K562 (cell line): ENCODE results near the gene WDR46. TPM values are rescaled to one million over a fixed set of nuclear protein-coding genes. Genes with fewer than 3 reads are reported as not detected.

Experiments used
- CC2D1A ChIP-seq: fragments of 450-650 bp; IDR thresholded peaks from 2 replicates; pipeline ENCODE4 v1.6.1; 2017; ENCODE audit warnings: mild to moderate bottlenecking
- CHD7 ChIP-seq: fragments of 200-600 bp; sonication (generic); IDR thresholded peaks from one replicate; pipeline ENCODE4 v1.6.1; 2012; ENCODE audit warnings: mild to moderate bottlenecking, low read depth, low read length, inconsistent platforms
- DIDO1 ChIP-seq: fragments of 450-650 bp; IDR thresholded peaks from 2 replicates; pipeline ENCODE4 v1.6.1; 2016; ENCODE audit warnings: low read depth, missing biosample characterization, missing genetic modification characterization
- EGR1 ChIP-seq: fragments of 450-650 bp; conservative IDR thresholded peaks from 2 replicates; pipeline ENCODE4 v1.6.1; 2017; ENCODE audit warnings: mild to moderate bottlenecking
- HCFC1 ChIP-seq: IDR thresholded peaks from 2 replicates; pipeline ENCODE4 v1.6.1; 2012; ENCODE audit warnings: low read depth, low read length, improper control_type of control experiment
- MAZ ChIP-seq, 2 experiments: fragments of 450-650 bp in 1 of 2; sonication (generic) in 1 of 2; formaldehyde crosslinking; IDR thresholded peaks in 1 of 2; conservative IDR thresholded peaks in 1 of 2; 2 replicates each; pipeline versions ENCODE4 v1.4.0 to v1.5.0; 2020; ENCODE audit warnings: mild to moderate bottlenecking in 1 of 2, missing genetic modification reagents in 1 of 2
- PTBP1 ChIP-seq: fragments of 200-400 bp; formaldehyde crosslinking; IDR thresholded peaks from 2 replicates; pipeline ENCODE4 v1.6.1; 2017; ENCODE audit warnings: low read depth, low read length
- RB1 ChIP-seq: fragments of 450-650 bp; IDR thresholded peaks from 2 replicates; pipeline ENCODE4 v1.6.1; 2017; ENCODE audit warnings: low read depth, mild to moderate bottlenecking
- STAG1 ChIP-seq: sonication (generic); formaldehyde crosslinking; IDR thresholded peaks from 2 replicates; pipeline ENCODE4 v1.5.0; 2020; ENCODE audit warnings: missing genetic modification reagents, borderline replicate concordance
- TBP ChIP-seq: optimal IDR thresholded peaks from 2 replicates; pipeline ENCODE3; 2011; ENCODE audit warnings: low read depth, low read length, improper control_type of control experiment
- XRCC3 ChIP-seq: fragments of 450-650 bp; IDR thresholded peaks from 2 replicates; pipeline ENCODE4 v1.6.1; 2017; ENCODE audit warnings: mild to moderate bottlenecking, moderate library complexity
- ZNF324 ChIP-seq: fragments of 250-450 bp; sonication (Bioruptor Pico); IDR thresholded peaks from 2 replicates; pipeline ENCODE4 v1.4.0; 2020; ENCODE audit warnings: mild to moderate bottlenecking
- ZNF584 ChIP-seq: fragments of 200-800 bp; sonication (Bioruptor generic); IDR thresholded peaks from 2 replicates; pipeline ENCODE4 v1.6.1; 2016; ENCODE audit warnings: low read depth, mild to moderate bottlenecking, missing genetic modification characterization, missing compliant biosample characterization
- polyA plus RNA-seq, 8 experiments: library from polyadenylated mRNA; depleted of rRNA in 4 of 8; stranded (reverse) in 5 of 8; unstranded in 3 of 8; fragments of >200 nt; fragmentation: Nextera tagmentation in 2 of 8; fragmentation: Illumina TruSeq in 1 of 8; extraction: Ambion mirVana in 2 of 8; extraction: Trizol in 1 of 8; gene quantifications; 2 replicates each; pipeline versions ENCODE4 v1.2.1 to v1.2.3, GENCODE V29; 2011 to 2014; ENCODE audit warnings: inconsistent platforms in 1 of 8, missing spikeins in 1 of 8
- total RNA-seq, 7 experiments: library from RNA; depleted of rRNA in 6 of 7; stranded (reverse); fragments of >200 nt in 6 of 7; fragmentation: Illumina TruSeq in 2 of 7; extraction: Trizol in 2 of 7; gene quantifications; 2 replicates each; pipeline versions ENCODE4 v1.2.1 to v1.2.3, GENCODE V29; 2011 to 2021; ENCODE audit warnings: low replicate concordance in 1 of 7
- TF ChIP-seq, protein P1 (sequence below): fragments of 450-650 bp; IDR thresholded peaks from 2 replicates; pipeline ENCODE4 v1.6.1; 2018; ENCODE audit not compliant: partially characterized antibody

WDR46 gene
- total and polyA plus RNA-seq, 9 of the 15 experiments (the other 6 are each of a cell fraction or from before 2014, with no cell fraction given): 8.9 to 146 (median 93.1) TPM

- no peak for TF ChIP-seq CHD7
- peak; percentile 90 for TF ChIP-seq CC2D1A
- TF ChIP-seq ZNF324 (CRISPR knock-in tag): no peak
- peak; percentile 28; the same call in 1 of the 2 replicates for TF ChIP-seq DIDO1 (tag)
- TF ChIP-seq STAG1: peak; percentile 89
- TF ChIP-seq, protein P1, sequence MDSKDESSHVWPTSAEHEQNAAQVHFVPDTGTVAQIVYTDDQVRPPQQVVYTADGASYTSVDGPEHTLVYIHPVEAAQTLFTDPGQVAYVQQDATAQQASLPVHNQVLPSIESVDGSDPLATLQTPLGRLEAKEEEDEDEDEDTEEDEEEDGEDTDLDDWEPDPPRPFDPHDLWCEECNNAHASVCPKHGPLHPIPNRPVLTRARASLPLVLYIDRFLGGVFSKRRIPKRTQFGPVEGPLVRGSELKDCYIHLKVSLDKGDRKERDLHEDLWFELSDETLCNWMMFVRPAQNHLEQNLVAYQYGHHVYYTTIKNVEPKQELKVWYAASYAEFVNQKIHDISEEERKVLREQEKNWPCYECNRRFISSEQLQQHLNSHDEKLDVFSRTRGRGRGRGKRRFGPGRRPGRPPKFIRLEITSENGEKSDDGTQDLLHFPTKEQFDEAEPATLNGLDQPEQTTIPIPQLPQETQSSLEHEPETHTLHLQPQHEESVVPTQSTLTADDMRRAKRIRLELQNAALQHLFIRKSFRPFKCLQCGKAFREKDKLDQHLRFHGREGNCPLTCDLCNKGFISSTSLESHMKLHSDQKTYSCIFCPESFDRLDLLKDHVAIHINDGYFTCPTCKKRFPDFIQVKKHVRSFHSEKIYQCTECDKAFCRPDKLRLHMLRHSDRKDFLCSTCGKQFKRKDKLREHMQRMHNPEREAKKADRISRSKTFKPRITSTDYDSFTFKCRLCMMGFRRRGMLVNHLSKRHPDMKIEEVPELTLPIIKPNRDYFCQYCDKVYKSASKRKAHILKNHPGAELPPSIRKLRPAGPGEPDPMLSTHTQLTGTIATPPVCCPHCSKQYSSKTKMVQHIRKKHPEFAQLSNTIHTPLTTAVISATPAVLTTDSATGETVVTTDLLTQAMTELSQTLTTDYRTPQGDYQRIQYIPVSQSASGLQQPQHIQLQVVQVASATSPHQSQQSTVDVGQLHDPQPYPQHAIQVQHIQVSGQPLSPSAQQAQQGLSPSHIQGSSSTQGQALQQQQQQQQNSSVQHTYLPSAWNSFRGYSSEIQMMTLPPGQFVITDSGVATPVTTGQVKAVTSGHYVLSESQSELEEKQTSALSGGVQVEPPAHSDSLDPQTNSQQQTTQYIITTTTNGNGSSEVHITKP: peak; percentile 7
- peak; percentile 68 for TF ChIP-seq EGR1
- TF ChIP-seq TBP: peak; percentile 64
- no peak for TF ChIP-seq XRCC3
- TF ChIP-seq HCFC1: no peak
- TF ChIP-seq MAZ (CRISPR knock-in tag; conservative IDR thresholded peaks at IDR 0.05 in 1 of 2, IDR thresholded peaks at IDR 0.05 in 1 of 2): peak in 1 of 2 experiments; percentile 87; a peak in 2 of 4 replicates
- peak; percentile 80; the same call in 1 of the 2 replicates for TF ChIP-seq PTBP1
- TF ChIP-seq ZNF584 (CRISPR knock-in tag): no peak
- TF ChIP-seq RB1: peak; percentile 83
These were observed 40.9 kb downstream of the WDR46 start (continued) for GRCh38 chr6:33247977-33248642.
